Keratinocyte (primary cell): ENCODE data around the gene SLC40A1.

Source experiments
- EZH2 ChIP-seq: IDR thresholded peaks from one replicate; pipeline ENCODE4 v1.6.1; 2012; ENCODE audit warnings: inconsistent platforms, mild to moderate bottlenecking, low read length, moderate library complexity
- TF ChIP-seq, protein P1 (sequence below), 3 experiments: IDR thresholded peaks in 1 of 3; conservative IDR thresholded peaks in 1 of 3; optimal IDR thresholded peaks in 1 of 3; 2 replicates in 2 of 3; 3 replicates in 1 of 3; pipeline versions ENCODE3 to v1.5.1; 2011; ENCODE audit warnings: low read length in 3 of 3, mild to moderate bottlenecking in 3 of 3, moderate library complexity in 2 of 3, control low read depth in 1 of 3, inconsistent platforms in 1 of 3; ENCODE audit not compliant: insufficient read depth in 2 of 3; ENCODE audit errors: extremely low read depth in 1 of 3

DNA sequence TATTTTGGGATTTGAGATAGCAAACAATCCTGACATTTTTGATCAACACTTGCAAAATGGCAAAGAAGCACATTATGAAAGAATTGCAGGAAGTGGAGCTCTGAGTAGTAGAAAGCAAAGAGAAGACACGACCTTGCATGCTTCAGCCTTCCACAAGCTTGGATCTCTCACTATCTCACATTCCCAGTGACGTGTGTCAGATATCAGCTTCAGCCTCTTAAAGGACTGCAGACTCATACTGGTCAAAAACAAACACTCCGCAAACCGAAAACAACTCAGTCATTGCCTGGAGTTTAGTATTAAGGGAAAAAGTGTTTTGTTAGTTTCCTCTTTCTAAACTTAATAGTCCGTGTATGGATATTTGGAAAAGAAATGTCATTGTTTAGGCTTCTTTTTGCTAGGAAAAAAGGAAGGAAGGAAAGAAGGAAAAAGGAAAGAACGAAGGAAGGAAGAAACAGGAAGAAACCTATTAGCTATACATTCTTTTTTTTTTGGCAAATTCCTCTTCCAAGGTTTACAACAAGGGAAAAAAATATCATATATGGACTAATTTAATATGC lies 32.6 kb upstream of the SLC40A1 start:
- TF ChIP-seq, protein P1, sequence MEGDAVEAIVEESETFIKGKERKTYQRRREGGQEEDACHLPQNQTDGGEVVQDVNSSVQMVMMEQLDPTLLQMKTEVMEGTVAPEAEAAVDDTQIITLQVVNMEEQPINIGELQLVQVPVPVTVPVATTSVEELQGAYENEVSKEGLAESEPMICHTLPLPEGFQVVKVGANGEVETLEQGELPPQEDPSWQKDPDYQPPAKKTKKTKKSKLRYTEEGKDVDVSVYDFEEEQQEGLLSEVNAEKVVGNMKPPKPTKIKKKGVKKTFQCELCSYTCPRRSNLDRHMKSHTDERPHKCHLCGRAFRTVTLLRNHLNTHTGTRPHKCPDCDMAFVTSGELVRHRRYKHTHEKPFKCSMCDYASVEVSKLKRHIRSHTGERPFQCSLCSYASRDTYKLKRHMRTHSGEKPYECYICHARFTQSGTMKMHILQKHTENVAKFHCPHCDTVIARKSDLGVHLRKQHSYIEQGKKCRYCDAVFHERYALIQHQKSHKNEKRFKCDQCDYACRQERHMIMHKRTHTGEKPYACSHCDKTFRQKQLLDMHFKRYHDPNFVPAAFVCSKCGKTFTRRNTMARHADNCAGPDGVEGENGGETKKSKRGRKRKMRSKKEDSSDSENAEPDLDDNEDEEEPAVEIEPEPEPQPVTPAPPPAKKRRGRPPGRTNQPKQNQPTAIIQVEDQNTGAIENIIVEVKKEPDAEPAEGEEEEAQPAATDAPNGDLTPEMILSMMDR (optimal IDR thresholded peaks at IDR 0.05 in 1 of 3, IDR thresholded peaks at IDR 0.05 in 1 of 3, conservative IDR thresholded peaks at IDR 0.05 in 1 of 3; ENCODE audit: extremely low read depth in 1 of 3, insufficient read depth in 2 of 3, low read length in 3 of 3) = no peak
- TF ChIP-seq EZH2 = no peak
